Keratinocyte (primary cell): ENCODE data around the gene NDUFA12. TPM values are rescaled to one million over a fixed set of nuclear protein-coding genes. Genes with fewer than 3 reads are reported as not detected.

Experiments used
- DNase-seq: peaks from one replicate; pipeline ENCODE4 v3.0.0-alpha.2; 2011; ENCODE audit warnings: low read depth, missing footprints, low spot score
- FAIRE-seq: peaks from 2 replicates; lab custom pipeline; 2011; peaks lifted over from hg19 to GRCh38; lab: Jason Lieb, UNC
- H2AFZ ChIP-seq: 2 replicates; pipeline ENCODE4 v1.6.0; 2012; ENCODE audit warnings: low read length, control low read depth, inconsistent platforms; ENCODE audit not compliant: control insufficient read depth
- H3K27ac ChIP-seq: 2 replicates; pipeline ENCODE4 v1.5.1; 2011; ENCODE audit warnings: low read length; ENCODE audit not compliant: control insufficient read depth, insufficient read depth
- H3K27me3 ChIP-seq: 3 replicates; pipeline ENCODE4 v1.6.0; 2011; ENCODE audit warnings: low read length; ENCODE audit not compliant: control insufficient read depth, insufficient read depth; ENCODE audit errors: extremely low read depth
- H3K36me3 ChIP-seq, 2 experiments: 2 replicates in 1 of 2; 3 replicates in 1 of 2; pipeline ENCODE4 v1.5.1; 2011; ENCODE audit warnings: low read length in 2 of 2, mild to moderate bottlenecking in 1 of 2; ENCODE audit not compliant: control insufficient read depth in 2 of 2, insufficient read depth in 2 of 2; ENCODE audit errors: extremely low read depth in 1 of 2
- H3K4me1 ChIP-seq: 3 replicates; pipeline ENCODE4 v1.5.1; 2011; ENCODE audit warnings: low read length; ENCODE audit not compliant: control insufficient read depth, insufficient read depth; ENCODE audit errors: extremely low read depth
- H3K4me2 ChIP-seq: 3 replicates; pipeline ENCODE4 v1.6.0; 2011; ENCODE audit warnings: low read depth, low read length; ENCODE audit not compliant: control insufficient read depth, insufficient read depth; ENCODE audit errors: extremely low read depth
- H3K4me3 ChIP-seq, 3 experiments: fragments of 200-600 bp in 1 of 3; sonication (generic) in 1 of 3; 2 replicates in 2 of 3; 3 replicates in 1 of 3; pipeline ENCODE4 v1.5.1; 2011 to 2016; ENCODE audit warnings: low read length in 3 of 3, mild to moderate bottlenecking in 3 of 3, control low read depth in 2 of 3, inconsistent platforms in 1 of 3, low read depth in 1 of 3, mixed read lengths in 1 of 3, mixed run types in 1 of 3, moderate library complexity in 1 of 3; ENCODE audit not compliant: control insufficient read depth in 2 of 3, insufficient read depth in 2 of 3; ENCODE audit errors: extremely low read depth in 1 of 3
- H3K79me2 ChIP-seq: 2 replicates; pipeline ENCODE4 v1.6.0; 2012; ENCODE audit warnings: low read length; ENCODE audit not compliant: control insufficient read depth, insufficient read depth
- H3K9ac ChIP-seq: 3 replicates; pipeline ENCODE4 v1.6.0; 2011; ENCODE audit warnings: low read length; ENCODE audit not compliant: control insufficient read depth, insufficient read depth; ENCODE audit errors: extremely low read depth
- H3K9me1 ChIP-seq: 3 replicates; pipeline ENCODE4 v1.6.0; 2011; ENCODE audit warnings: low read length; ENCODE audit not compliant: control insufficient read depth, insufficient read depth; ENCODE audit errors: extremely low read depth
- H3K9me3 ChIP-seq: 2 replicates; pipeline ENCODE4 v1.5.1; 2012; ENCODE audit warnings: low read depth, low read length; ENCODE audit not compliant: control insufficient read depth
- H4K20me1 ChIP-seq: 3 replicates; pipeline ENCODE4 v1.6.0; 2011; ENCODE audit warnings: low read length; ENCODE audit not compliant: control insufficient read depth, insufficient read depth; ENCODE audit errors: extremely low read depth
- EZH2 ChIP-seq: IDR thresholded peaks from one replicate; pipeline ENCODE4 v1.6.1; 2012; ENCODE audit warnings: inconsistent platforms, mild to moderate bottlenecking, low read length, moderate library complexity
- dilution Hi-C: fragments of 300-500 bp; cut with MboI; formaldehyde crosslinking; loops from one replicate; pipeline ENCODE4 v1.7.0; 2020; ENCODE audit warnings: low sequenced_read_pairs; ENCODE audit not compliant: extremely low pct_ligation_motif_present
- polyA plus RNA-seq, 5 experiments: library from polyadenylated mRNA; depleted of rRNA in 3 of 5; stranded (reverse) in 3 of 5; stranded (forward) in 1 of 5; unstranded in 1 of 5; fragments of >200 nt; gene quantifications; 1 replicate in 1 of 5; 2 replicates in 3 of 5; 3 replicates in 1 of 5; pipeline versions ENCODE4 v1.2.1 to v1.2.3, GENCODE V29; 2011 to 2012; ENCODE audit warnings: missing spikeins in 2 of 5, low read depth in 1 of 5, low replicate concordance in 1 of 5
- TF ChIP-seq, protein P1 (sequence below), 3 experiments: IDR thresholded peaks in 1 of 3; conservative IDR thresholded peaks in 1 of 3; optimal IDR thresholded peaks in 1 of 3; 2 replicates in 2 of 3; 3 replicates in 1 of 3; pipeline versions ENCODE3 to v1.5.1; 2011; ENCODE audit warnings: low read length in 3 of 3, mild to moderate bottlenecking in 3 of 3, moderate library complexity in 2 of 3, control low read depth in 1 of 3, inconsistent platforms in 1 of 3; ENCODE audit not compliant: insufficient read depth in 2 of 3; ENCODE audit errors: extremely low read depth in 1 of 3

The NDUFA12 gene
- polyA plus RNA-seq, 1 donor (not counting 4 experiments of a cell fraction or from before 2014, with no cell fraction given), result 215 TPM

DNA sequence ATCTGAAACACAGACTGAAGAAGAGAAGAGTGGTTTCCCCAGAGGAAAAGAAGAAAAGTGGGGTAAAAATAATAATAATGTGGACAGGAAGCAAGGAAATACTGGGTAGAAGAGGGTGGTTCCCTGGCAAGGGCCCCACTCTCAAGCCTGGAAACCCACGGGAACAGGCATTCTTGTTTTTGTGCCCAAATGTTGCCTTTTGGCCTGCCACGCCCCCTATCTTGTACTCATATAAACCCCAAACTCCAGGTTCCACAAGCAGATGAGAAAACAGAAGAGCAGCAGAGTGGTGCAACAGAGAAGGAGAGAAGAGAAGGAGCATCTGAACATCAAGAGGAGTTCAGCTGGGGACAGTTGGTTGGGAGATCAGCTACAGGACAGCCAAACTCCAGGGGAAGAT lies 51.2 kb downstream of the NDUFA12 start:
- TF ChIP-seq, protein P1, sequence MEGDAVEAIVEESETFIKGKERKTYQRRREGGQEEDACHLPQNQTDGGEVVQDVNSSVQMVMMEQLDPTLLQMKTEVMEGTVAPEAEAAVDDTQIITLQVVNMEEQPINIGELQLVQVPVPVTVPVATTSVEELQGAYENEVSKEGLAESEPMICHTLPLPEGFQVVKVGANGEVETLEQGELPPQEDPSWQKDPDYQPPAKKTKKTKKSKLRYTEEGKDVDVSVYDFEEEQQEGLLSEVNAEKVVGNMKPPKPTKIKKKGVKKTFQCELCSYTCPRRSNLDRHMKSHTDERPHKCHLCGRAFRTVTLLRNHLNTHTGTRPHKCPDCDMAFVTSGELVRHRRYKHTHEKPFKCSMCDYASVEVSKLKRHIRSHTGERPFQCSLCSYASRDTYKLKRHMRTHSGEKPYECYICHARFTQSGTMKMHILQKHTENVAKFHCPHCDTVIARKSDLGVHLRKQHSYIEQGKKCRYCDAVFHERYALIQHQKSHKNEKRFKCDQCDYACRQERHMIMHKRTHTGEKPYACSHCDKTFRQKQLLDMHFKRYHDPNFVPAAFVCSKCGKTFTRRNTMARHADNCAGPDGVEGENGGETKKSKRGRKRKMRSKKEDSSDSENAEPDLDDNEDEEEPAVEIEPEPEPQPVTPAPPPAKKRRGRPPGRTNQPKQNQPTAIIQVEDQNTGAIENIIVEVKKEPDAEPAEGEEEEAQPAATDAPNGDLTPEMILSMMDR (optimal IDR thresholded peaks at IDR 0.05 in 1 of 3, IDR thresholded peaks at IDR 0.05 in 1 of 3, conservative IDR thresholded peaks at IDR 0.05 in 1 of 3; ENCODE audit: extremely low read depth in 1 of 3, insufficient read depth in 2 of 3, low read length in 3 of 3), result no peak
- no peak for TF ChIP-seq EZH2
- DNase-seq, result no peak

DNA sequence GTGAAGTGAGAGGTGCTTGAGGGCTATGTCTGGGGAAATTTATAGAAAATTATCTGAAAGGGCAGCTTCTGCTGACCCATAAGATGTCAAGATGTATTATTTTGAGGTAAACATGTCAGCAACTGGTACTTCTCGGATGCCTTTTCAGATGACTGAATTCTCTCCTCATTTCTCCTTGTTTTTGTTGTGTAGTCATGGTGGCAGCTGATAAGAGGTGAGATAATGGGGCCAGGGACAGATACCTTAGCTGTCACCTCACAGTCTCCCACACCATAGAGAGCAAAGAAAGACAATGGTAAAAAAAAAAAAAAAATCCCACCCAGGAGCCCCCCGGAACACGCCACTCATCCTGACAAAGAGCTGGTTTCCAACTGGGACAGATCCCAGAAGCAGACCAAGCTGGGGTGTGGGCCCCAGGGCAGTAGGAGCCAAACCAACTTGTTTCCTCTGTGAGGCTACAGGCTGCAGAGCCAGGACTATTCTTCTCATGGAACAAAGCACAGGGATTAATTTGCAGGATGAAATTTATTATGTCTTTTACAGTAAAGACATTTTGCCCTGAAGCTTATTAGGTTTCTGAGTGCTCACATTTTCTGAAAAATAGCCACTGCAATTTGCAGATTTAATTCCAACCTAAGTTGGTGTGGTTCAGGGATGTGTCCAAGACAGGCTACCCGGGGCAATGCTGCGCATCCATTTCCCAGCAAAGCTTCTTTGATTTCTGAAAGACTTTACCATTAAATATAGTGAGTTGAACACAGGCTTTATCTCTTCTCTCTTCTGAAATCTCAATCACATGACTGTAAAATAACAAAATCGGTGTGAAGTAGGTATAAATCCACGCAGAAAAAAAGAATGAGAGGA lies 52.2 kb downstream of the NDUFA12 start:
- Histone ChIP-seq H3K4me3 (no peak overlapping the region), H3K9ac (no peak overlapping the region), H2AFZ (no peak overlapping the region), H3K9me3 (no peaks in the 10 kb centered on the region), H3K9me1 (no peaks in the 10 kb centered on the region), H3K79me2 (no peaks in the 10 kb centered on the region), H4K20me1 (no peaks in the 10 kb centered on the region), H3K4me1 (peaks cover 19% of the 10 kb centered on the region), H3K36me3 (no peaks in the 10 kb centered on the region), H3K27ac (no peak overlapping the region), H3K27me3 (no peaks in the 10 kb centered on the region), H3K4me2 (no peak overlapping the region)
- DNase-seq (no peak), FAIRE-seq (no peak)
- TF ChIP-seq EZH2, result no peak
- TF ChIP-seq, protein P1 (optimal IDR thresholded peaks at IDR 0.05 in 1 of 3, IDR thresholded peaks at IDR 0.05 in 1 of 3, conservative IDR thresholded peaks at IDR 0.05 in 1 of 3; ENCODE audit: extremely low read depth in 1 of 3, insufficient read depth in 2 of 3, low read length in 3 of 3), result no peak
- dilution Hi-C loops, result no loop called here

More for the DNA sequence above, 51.2 kb downstream of the NDUFA12 start:
- dilution Hi-C loops, result no loop called here
- Histone ChIP-seq H3K79me2 (no peaks in the 10 kb centered on the region), H3K9me3 (no peaks in the 10 kb centered on the region), H3K4me1 (peaks cover 19% of the 10 kb centered on the region), H3K36me3 (no peaks in the 10 kb centered on the region), H3K4me3 (no peak overlapping the region), H4K20me1 (no peaks in the 10 kb centered on the region), H2AFZ (no peak overlapping the region), H3K27ac (no peak overlapping the region), H3K9ac (no peak overlapping the region), H3K27me3 (no peaks in the 10 kb centered on the region), H3K4me2 (no peak overlapping the region), H3K9me1 (no peaks in the 10 kb centered on the region)
- no peak for FAIRE-seq
